Measurements from ENCODE around the gene PGA4. TPM values are rescaled to one million over a fixed set of nuclear protein-coding genes. Genes with fewer than 3 reads are reported as not detected.

Gene PGA4
- total and polyA plus RNA-seq, 2 of the 8 experiments (the other 6 are each of a cell fraction or from before 2014, with no cell fraction given), result 1.3 TPM; not detected in 1

DNA sequence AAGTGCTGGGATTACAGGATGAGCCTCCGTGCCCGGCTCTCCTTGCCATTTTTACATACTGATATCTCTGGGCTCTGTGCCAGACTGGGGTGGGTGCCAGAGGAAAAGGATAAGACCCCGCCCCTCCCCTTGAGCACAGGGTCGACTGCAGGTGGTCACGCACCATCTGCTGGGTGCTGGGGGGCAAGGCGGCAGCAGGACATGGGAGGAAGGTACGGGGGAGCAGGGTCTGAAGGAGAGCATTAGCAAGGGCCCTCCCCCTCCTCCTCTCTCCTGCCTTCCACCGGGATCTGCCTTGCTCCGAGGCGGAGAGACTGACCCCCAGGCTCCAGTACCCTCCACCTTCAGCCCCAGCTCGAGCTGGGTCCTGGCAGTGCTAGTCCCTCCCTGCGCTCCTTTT is 28.6 kb upstream of the PGA4 start:
- Histone ChIP-seq H2BK15ac (ENCODE audit: low read length) (no peak overlapping the region), H3K23me2 (ENCODE audit: low read depth, low read length) (no peaks in the 10 kb centered on the region), H3K27ac (ENCODE audit: low read depth, low read length) (no peak overlapping the region), H2BK120ac (replicated peaks; ENCODE audit: low read depth, low read length) (no peak overlapping the region), H3K36me3 (ENCODE audit: control insufficient read depth in 2 of 4, insufficient read depth in 4 of 4, low read length in 3 of 4) (no peaks in the 10 kb centered on the region), H4K5ac (ENCODE audit: insufficient read length, low read depth, low read length) (no peak overlapping the region), H3K9me3 (ENCODE audit: insufficient read depth in 2 of 2, low read depth in 1 of 2, low read length in 1 of 2) (no peaks in the 10 kb centered on the region), H3K4me3 (ENCODE audit: extremely low read depth in 1 of 4, insufficient read depth in 2 of 4, low read depth in 3 of 4, low read length in 4 of 4) (no peak overlapping the region), H3K4me2 (ENCODE audit: insufficient read depth in 1 of 2, low read depth in 2 of 2, low read length in 2 of 2) (no peak overlapping the region; a peak in 1 of 4 replicates), H3K79me2 (ENCODE audit: control insufficient read depth in 1 of 2, insufficient read depth in 2 of 2, low read length in 2 of 2) (no peaks in the 10 kb centered on the region), H3K18ac (ENCODE audit: extremely low read depth, low read length) (no peak overlapping the region; the same call in 1 of the 2 replicates), H3K27me3 (replicated peaks in 1 of 4; ENCODE audit: control insufficient read depth in 3 of 4, extremely low read depth in 1 of 4, insufficient read depth in 3 of 4, low read length in 3 of 4) (no peaks in the 10 kb centered on the region), H3K4me1 (replicated peaks in 1 of 4; ENCODE audit: control insufficient read depth in 3 of 4, insufficient read depth in 4 of 4, low read length in 3 of 4) (peaks cover 0 to 8% (median 0%) of the 10 kb centered on the region in 4 experiments; a peak in 2 of 7 replicates), H2BK20ac (ENCODE audit: low read length) (no peak overlapping the region), H2BK12ac (ENCODE audit: low read depth, low read length) (no peak overlapping the region), H4K20me1 (replicated peaks in 1 of 2; ENCODE audit: control insufficient read depth in 1 of 2, insufficient read depth in 2 of 2, low read length in 2 of 2) (no peaks in the 10 kb centered on the region), H4K91ac (replicated peaks; ENCODE audit: insufficient read length, low read length) (no peak overlapping the region), H4K8ac (ENCODE audit: extremely low read depth, insufficient read depth, low read length) (peak overlapping the region; percentile 80; the same call in 1 of the 2 replicates), H3K79me1 (ENCODE audit: low read depth, low read length) (no peaks in the 10 kb centered on the region), H3K56ac (replicated peaks; ENCODE audit: insufficient read length, low read depth, low read length) (no peak overlapping the region), H3K9ac (replicated peaks in 1 of 4; ENCODE audit: extremely low read depth in 1 of 4, low read depth in 3 of 4, low read length in 3 of 4) (no peak overlapping the region), H2BK5ac (ENCODE audit: low read depth, low read length) (no peak overlapping the region), H3K23ac (ENCODE audit: insufficient read length) (no peak overlapping the region), H2AFZ (ENCODE audit: low read length) (peak overlapping the region; percentile 19; the same call in 1 of the 2 replicates), H3K14ac (ENCODE audit: insufficient read length) (no peak overlapping the region), H2AK5ac (ENCODE audit: low read depth, low read length) (no peak overlapping the region), H3K4ac (replicated peaks; ENCODE audit: insufficient read length, low read depth, low read length) (no peak overlapping the region)
- POLR2A ChIA-PET (ENCODE audit: partially characterized antibody), result no interaction called here
- FAIRE-seq, result no peak
- 73% methylated on average over 12 of the region's 12 CpGs; no CpG with 5 or more reads in 1 of the 2 experiments for whole genome bisulfite sequencing, 2 experiments (ENCODE audit: extremely low coverage in 1 of 2, insufficient coverage in 1 of 2, insufficient read length in 1 of 2, insufficient replicate concordance in 2 of 2, low coverage in 1 of 2, low lambda C conversion rate in 2 of 2, missing lambda C conversion rate in 1 of 2)
- no peak for DNase-seq (ENCODE audit: low read depth in 1 of 2, low spot score in 2 of 2)
- CTCF ChIA-PET (ENCODE audit: partially characterized antibody), result interaction anchor here (0.6 kb wide), 1 partner anchor 347 kb away, joined by 3 read pairs; no protein-coding TSS in a partner anchor
- TF ChIP-seq SP4 (IDR thresholded peaks at IDR 0.05; ENCODE audit: low read length) (no peak), NANOG (IDR thresholded peaks at IDR 0.05; ENCODE audit: insufficient read depth, low read depth, low read length, poor library complexity, severe bottlenecking) (no peak), GTF2F1 (IDR thresholded peaks at IDR 0.05; ENCODE audit: borderline replicate concordance, low read depth, low read length) (no peak), BRCA1 (IDR thresholded peaks at IDR 0.05; ENCODE audit: low read depth, low read length) (no peak), ASH2L (IDR thresholded peaks at IDR 0.05; ENCODE audit: low read length) (no peak), FOSL1 (IDR thresholded peaks at IDR 0.05; ENCODE audit: insufficient read depth, low read depth, low read length) (no peak), CHD1 (IDR thresholded peaks at IDR 0.05; ENCODE audit: low read depth, low read length) (no peak), HDAC2 (IDR thresholded peaks at IDR 0.05; ENCODE audit: borderline replicate concordance in 1 of 2, low read depth in 2 of 2, low read length in 2 of 2) (no peak), SRF (IDR thresholded peaks at IDR 0.05; ENCODE audit: low read depth, low read length) (no peak), MAX (IDR thresholded peaks at IDR 0.05) (no peak), EGR1 (IDR thresholded peaks at IDR 0.05; ENCODE audit: borderline replicate concordance, low read depth, low read length) (no peak), TAF1 (IDR thresholded peaks at IDR 0.05; ENCODE audit: low read depth, low read length) (no peak), JUND (IDR thresholded peaks at IDR 0.05; ENCODE audit: low read length) (no peak), POLR2A (IDR thresholded peaks at IDR 0.05; ENCODE audit: control extremely low read depth in 1 of 2, low read depth in 2 of 2, low read length in 2 of 2) (no peak), KDM5A (IDR thresholded peaks at IDR 0.05; ENCODE audit: low read length) (no peak), HDAC6 (IDR thresholded peaks at IDR 0.05; ENCODE audit: low read depth, low read length) (no peak)
